ENCODE measurements around the gene PRKCB. TPM values are rescaled to one million over a fixed set of nuclear protein-coding genes. Genes with fewer than 3 reads are reported as not detected.

The PRKCB gene
- total and polyA plus RNA-seq, 2 of the 8 experiments (the other 6 are each of a cell fraction or from before 2014, with no cell fraction given): 7.1 to 12.1 TPM

- TF ChIP-seq GABPA (IDR thresholded peaks at IDR 0.05; ENCODE audit: borderline replicate concordance, insufficient read depth, low read length) (no peak), SP2 (IDR thresholded peaks at IDR 0.05; ENCODE audit: low read length) (no peak), SAP30 (IDR thresholded peaks at IDR 0.05; ENCODE audit: insufficient read depth, insufficient replicate concordance, low read length) (no peak), USF2 (IDR thresholded peaks at IDR 0.05; ENCODE audit: low read length) (no peak), RNF2 (IDR thresholded peaks at IDR 0.05; ENCODE audit: borderline replicate concordance, low read depth, low read length, missing control alignments, poor library complexity, severe bottlenecking) (no peak), SIRT6 (IDR thresholded peaks at IDR 0.05; ENCODE audit: low read length) (no peak), ATF2 (IDR thresholded peaks at IDR 0.05; ENCODE audit: low read length) (no peak), CHD2 (IDR thresholded peaks at IDR 0.05; ENCODE audit: low read length) (no peak), SIX5 (IDR thresholded peaks at IDR 0.05; ENCODE audit: low read depth, low read length) (no peak), PHF8 (conservative IDR thresholded peaks at IDR 0.05; ENCODE audit: low read depth, low read length) (no peak), TEAD4 (IDR thresholded peaks at IDR 0.05; ENCODE audit: low read depth, low read length) (no peak), CREB1 (IDR thresholded peaks at IDR 0.05) (no peak), NRF1 (IDR thresholded peaks at IDR 0.05; ENCODE audit: low read depth, low read length) (no peak), SP4 (IDR thresholded peaks at IDR 0.05; ENCODE audit: low read length) (no peak; the same call in 1 of the 2 replicates), YY1 (IDR thresholded peaks at IDR 0.05; ENCODE audit: low read depth, low read length) (0 out of 2 replicates have a peak, but pooled peaks have one; percentile 37), SP1 (IDR thresholded peaks at IDR 0.05; ENCODE audit: low read depth, low read length) (no peak), CBX8 (IDR thresholded peaks at IDR 0.05; ENCODE audit: borderline replicate concordance, low read depth, low read length) (no peak), JUN (IDR thresholded peaks at IDR 0.05; ENCODE audit: low read depth, low read length) (no peak), POU5F1 (IDR thresholded peaks at IDR 0.05; ENCODE audit: low read depth, low read length) (peak; percentile 62; the same call in 1 of the 2 replicates), MAFK (IDR thresholded peaks at IDR 0.05; ENCODE audit: low read depth, low read length) (no peak), ASH2L (IDR thresholded peaks at IDR 0.05; ENCODE audit: low read length) (no peak), CEBPB (IDR thresholded peaks at IDR 0.05; ENCODE audit: low read depth, low read length) (no peak), KDM5A (IDR thresholded peaks at IDR 0.05; ENCODE audit: low read length) (no peak), JUND (IDR thresholded peaks at IDR 0.05; ENCODE audit: low read length) (no peak), HDAC2 (IDR thresholded peaks at IDR 0.05; ENCODE audit: borderline replicate concordance in 1 of 2, low read depth in 2 of 2, low read length in 2 of 2) (no peak)
These were observed 215.3 kb downstream of the PRKCB start (continued) for GRCh38 chr16:24051125-24051524.
